MM.1S (cell line): Measurements from ENCODE around the gene C10orf67.

Source experiments
- DNase-seq: peaks from one replicate; pipeline ENCODE4 v3.0.0-alpha.2; 2015
- H2AFZ ChIP-seq: fragments of 300-600 bp; sonication (generic); 2 replicates; pipeline ENCODE4 v1.6.0; 2016; ENCODE audit warnings: antibody characterized with exemption, low read length
- H3F3A ChIP-seq: fragments of 300-600 bp; sonication (generic); 2 replicates; pipeline ENCODE4 v1.6.1; 2016; ENCODE audit warnings: mild to moderate bottlenecking, antibody characterized with exemption, low read length, moderate library complexity, mixed read lengths; ENCODE audit not compliant: insufficient read depth
- H3K27ac ChIP-seq: fragments of 300-600 bp; sonication (generic); 2 replicates; pipeline ENCODE4 v1.5.1; 2016; ENCODE audit warnings: mild to moderate bottlenecking, low read length
- H3K27me3 ChIP-seq: fragments of 300-600 bp; sonication (generic); replicated peaks from 2 replicates; pipeline ENCODE4 v1.6.0; 2016; ENCODE audit warnings: low read length; ENCODE audit not compliant: insufficient read depth
- H3K36me3 ChIP-seq: fragments of 300-600 bp; sonication (generic); replicated peaks from 2 replicates; pipeline ENCODE4 v1.6.1; 2016; ENCODE audit warnings: mild to moderate bottlenecking, low read length, mixed read lengths; ENCODE audit not compliant: insufficient read depth
- H3K4me1 ChIP-seq: fragments of 300-600 bp; sonication (generic); 2 replicates; pipeline ENCODE4 v1.6.1; 2016; ENCODE audit warnings: low read length, mixed read lengths
- H3K4me2 ChIP-seq: fragments of 300-600 bp; sonication (generic); 2 replicates; pipeline ENCODE4 v1.6.0; 2016; ENCODE audit warnings: low read depth, low read length
- H3K4me3 ChIP-seq: fragments of 300-600 bp; sonication (generic); 2 replicates; pipeline ENCODE4 v1.5.1; 2016; ENCODE audit warnings: low read length, mixed read lengths
- H3K79me2 ChIP-seq: fragments of 300-600 bp; sonication (generic); 2 replicates; pipeline ENCODE4 v1.6.1; 2016; ENCODE audit warnings: mixed run types, low read length, mixed read lengths
- H3K9ac ChIP-seq: fragments of 300-600 bp; sonication (generic); 2 replicates; pipeline ENCODE4 v1.6.1; 2016; ENCODE audit warnings: low read length, mixed read lengths
- H3K9me2 ChIP-seq: fragments of 300-600 bp; sonication (generic); replicated peaks from 2 replicates; pipeline ENCODE4 v1.6.1; 2016; ENCODE audit warnings: mild to moderate bottlenecking, low read length, mixed read lengths; ENCODE audit not compliant: insufficient read depth
- H3K9me3 ChIP-seq: fragments of 300-600 bp; sonication (generic); replicated peaks from 2 replicates; pipeline ENCODE4 v1.6.1; 2016; ENCODE audit warnings: mild to moderate bottlenecking, low read length, mixed read lengths; ENCODE audit not compliant: insufficient read depth
- H4K20me1 ChIP-seq: fragments of 300-600 bp; sonication (generic); 2 replicates; pipeline ENCODE4 v1.6.1; 2016; ENCODE audit warnings: mild to moderate bottlenecking, low read length, moderate library complexity, mixed read lengths; ENCODE audit not compliant: insufficient read depth
- EZH2 ChIP-seq: fragments of 300-600 bp; sonication (generic); optimal IDR thresholded peaks from 2 replicates; pipeline ENCODE3; 2017; ENCODE audit warnings: low read depth, mild to moderate bottlenecking, antibody characterized with exemption, low read length, mixed read lengths
- EZH2phosphoT487 ChIP-seq: fragments of 300-600 bp; sonication (generic); IDR thresholded peaks from 2 replicates; pipeline ENCODE4 v1.6.1; 2018; ENCODE audit warnings: antibody characterized with exemption, low read length
- TF ChIP-seq, protein P1 (sequence below): fragments of 300-600 bp; sonication (generic); IDR thresholded peaks from 2 replicates; pipeline ENCODE4 v1.5.1; 2016; ENCODE audit warnings: antibody characterized with exemption, low read length, mixed read lengths

C10orf67 gene

GRCh38 chr10:23362069-23362830 lies 17.7 kb upstream of the C10orf67 start:
- no peaks in the 10 kb centered on the region for H3K79me2 ChIP-seq

DNA sequence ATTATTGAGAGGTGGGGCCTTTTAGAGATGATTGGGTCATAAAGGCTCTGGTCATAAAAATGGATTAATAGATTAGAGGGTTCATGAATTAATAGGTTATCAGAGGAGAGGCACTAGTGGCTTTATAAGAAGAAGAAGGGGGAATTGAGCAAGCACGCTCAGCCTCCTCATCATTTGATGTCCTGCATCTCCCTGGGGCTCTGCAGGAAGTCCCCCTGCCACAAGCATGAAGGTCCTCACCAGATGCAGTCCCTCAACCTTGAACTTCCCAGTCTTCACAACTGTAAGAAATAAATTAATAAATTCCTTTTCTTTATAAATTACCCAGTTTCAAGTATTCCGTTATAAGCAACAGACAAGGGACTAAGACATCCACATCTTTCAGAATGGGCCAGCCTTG lies 17.1 kb upstream of the C10orf67 start:
- Histone ChIP-seq H3F3A (no peaks in the 10 kb centered on the region), H3K9me3 (no peaks in the 10 kb centered on the region), H3K27me3 (no peaks in the 10 kb centered on the region), H3K9ac (no peak overlapping the region), H3K9me2 (no peaks in the 10 kb centered on the region), H2AFZ (no peak overlapping the region), H3K4me2 (no peak overlapping the region), H3K4me1 (no peaks in the 10 kb centered on the region), H3K36me3 (no peaks in the 10 kb centered on the region), H4K20me1 (no peaks in the 10 kb centered on the region), H3K27ac (no peak overlapping the region), H3K4me3 (no peak overlapping the region), H3K79me2 (no peaks in the 10 kb centered on the region)
- DNase-seq, result no peak
- TF ChIP-seq, protein P1, sequence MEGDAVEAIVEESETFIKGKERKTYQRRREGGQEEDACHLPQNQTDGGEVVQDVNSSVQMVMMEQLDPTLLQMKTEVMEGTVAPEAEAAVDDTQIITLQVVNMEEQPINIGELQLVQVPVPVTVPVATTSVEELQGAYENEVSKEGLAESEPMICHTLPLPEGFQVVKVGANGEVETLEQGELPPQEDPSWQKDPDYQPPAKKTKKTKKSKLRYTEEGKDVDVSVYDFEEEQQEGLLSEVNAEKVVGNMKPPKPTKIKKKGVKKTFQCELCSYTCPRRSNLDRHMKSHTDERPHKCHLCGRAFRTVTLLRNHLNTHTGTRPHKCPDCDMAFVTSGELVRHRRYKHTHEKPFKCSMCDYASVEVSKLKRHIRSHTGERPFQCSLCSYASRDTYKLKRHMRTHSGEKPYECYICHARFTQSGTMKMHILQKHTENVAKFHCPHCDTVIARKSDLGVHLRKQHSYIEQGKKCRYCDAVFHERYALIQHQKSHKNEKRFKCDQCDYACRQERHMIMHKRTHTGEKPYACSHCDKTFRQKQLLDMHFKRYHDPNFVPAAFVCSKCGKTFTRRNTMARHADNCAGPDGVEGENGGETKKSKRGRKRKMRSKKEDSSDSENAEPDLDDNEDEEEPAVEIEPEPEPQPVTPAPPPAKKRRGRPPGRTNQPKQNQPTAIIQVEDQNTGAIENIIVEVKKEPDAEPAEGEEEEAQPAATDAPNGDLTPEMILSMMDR, result no peak
- TF ChIP-seq EZH2 (no peak), EZH2phosphoT487 (no peak)

More at GRCh38 chr10:23362069-23362830, 17.7 kb upstream of the C10orf67 start:
- no peak for DNase-seq
- H3K4me1 ChIP-seq, result no peaks in the 10 kb centered on the region
- H3F3A ChIP-seq, result no peaks in the 10 kb centered on the region
- TF ChIP-seq EZH2 (no peak), EZH2phosphoT487 (no peak)
- TF ChIP-seq, protein P1, result no peak
- no peak overlapping the region for H3K4me2 ChIP-seq
- H3K9me2 ChIP-seq, result no peaks in the 10 kb centered on the region
- no peak overlapping the region for H2AFZ ChIP-seq
- H3K9me3 ChIP-seq, result no peaks in the 10 kb centered on the region
- no peak overlapping the region for H3K9ac ChIP-seq
- H3K4me3 ChIP-seq, result no peak overlapping the region
- no peaks in the 10 kb centered on the region for H3K27me3 ChIP-seq
- no peaks in the 10 kb centered on the region for H4K20me1 ChIP-seq
- H3K27ac ChIP-seq, result no peak overlapping the region
- H3K36me3 ChIP-seq, result no peaks in the 10 kb centered on the region

- Histone ChIP-seq H3F3A (no peaks in the 10 kb centered on the region), H3K9me2 (no peaks in the 10 kb centered on the region), H3K79me2 (no peaks in the 10 kb centered on the region), H3K36me3 (no peaks in the 10 kb centered on the region), H3K27me3 (no peaks in the 10 kb centered on the region), H4K20me1 (no peaks in the 10 kb centered on the region), H3K9me3 (no peaks in the 10 kb centered on the region), H3K4me1 (no peaks in the 10 kb centered on the region), H3K27ac (no peak overlapping the region), H3K4me2 (no peak overlapping the region), H3K9ac (no peak overlapping the region), H3K4me3 (no peak overlapping the region), H2AFZ (no peak overlapping the region)
- no peak for TF ChIP-seq EZH2
- TF ChIP-seq EZH2phosphoT487, result no peak
- TF ChIP-seq, protein P1, result no peak
- no peak for DNase-seq
These were observed 15.2 kb upstream of the C10orf67 start for GRCh38 chr10:23359692-23360380.
